IPS DF 6.9 (cell line): ENCODE results near the gene FRMD4A.

Source experiments
- DNase-seq: peaks from one replicate; pipeline ENCODE4 v3.0.0-alpha.2; 2013; ENCODE audit warnings: low read depth, low spot score
- H3K27ac ChIP-seq: one replicate; pipeline ENCODE4 v1.5.1; 2013; ENCODE audit warnings: low read length, control low read depth
- H3K27me3 ChIP-seq: 2 replicates; pipeline ENCODE4 v1.6.1; 2013; ENCODE audit warnings: mild to moderate bottlenecking, low read length; ENCODE audit not compliant: control insufficient read depth, insufficient read depth
- H3K36me3 ChIP-seq: 2 replicates; pipeline ENCODE4 v1.6.1; 2013; ENCODE audit warnings: low read length; ENCODE audit not compliant: control insufficient read depth, insufficient read depth
- H3K4me1 ChIP-seq: 2 replicates; pipeline ENCODE4 v1.6.1; 2013; ENCODE audit warnings: low read length; ENCODE audit not compliant: control insufficient read depth, insufficient read depth
- H3K4me3 ChIP-seq: 2 replicates; pipeline ENCODE4 v1.5.1; 2013; ENCODE audit warnings: mild to moderate bottlenecking, low read length
- H3K9me3 ChIP-seq: 2 replicates; pipeline ENCODE4 v1.6.1; 2013; ENCODE audit warnings: low read length, inconsistent platforms; ENCODE audit not compliant: control insufficient read depth, insufficient read depth
- WGBS: extraction: QIAGEN DNeasy Blood & Tissue Kit; methylation state at CpG from one replicate; pipeline ENCODE4 v1.1.7; 2013; ENCODE audit warnings: mixed read lengths, missing lambda C conversion rate; ENCODE audit not compliant: insufficient read length, insufficient coverage; 5-methylcytosine and 5-hydroxymethylcytosine counted together

The FRMD4A gene

GRCh38 chr10:14294347-14295059, 36.2 kb downstream of the FRMD4A start:
- no peak for DNase-seq
- WGBS: no CpG with 5 or more reads among the region's 14 CpGs
- no peaks in the 10 kb centered on the region; the same call in 1 of the 2 replicates for H3K9me3 ChIP-seq
- no peaks in the 10 kb centered on the region for H3K36me3 ChIP-seq
- H3K4me1 ChIP-seq: no peaks in the 10 kb centered on the region
- H3K4me3 ChIP-seq: no peak overlapping the region
- no peak overlapping the region for H3K27ac ChIP-seq
- H3K27me3 ChIP-seq: no peaks in the 10 kb centered on the region

- H3K4me1 ChIP-seq: no peaks in the 10 kb centered on the region
- no peaks in the 10 kb centered on the region for H3K36me3 ChIP-seq
- no peaks in the 10 kb centered on the region for H3K27me3 ChIP-seq
- no CpG with 5 or more reads among the region's 3 CpGs for WGBS
- H3K4me3 ChIP-seq: no peak overlapping the region
- no peak overlapping the region for H3K27ac ChIP-seq
- DNase-seq: no peak
- H3K9me3 ChIP-seq: no peaks in the 10 kb centered on the region; the same call in 1 of the 2 replicates
These were observed 37.2 kb downstream of the FRMD4A start for GRCh38 chr10:14293526-14293925.

GRCh38 chr10:14291296-14291695, 39.4 kb downstream of the FRMD4A start:
- Histone ChIP-seq H3K9me3 (no peaks in the 10 kb centered on the region; the same call in 1 of the 2 replicates), H3K27ac (no peak overlapping the region), H3K36me3 (no peaks in the 10 kb centered on the region), H3K4me1 (no peaks in the 10 kb centered on the region), H3K4me3 (no peak overlapping the region), H3K27me3 (no peaks in the 10 kb centered on the region)
- WGBS: no CpG with 5 or more reads among the region's 1 CpG
- DNase-seq: no peak

GRCh38 chr10:14285941-14286560, 44.7 kb downstream of the FRMD4A start:
- H3K27me3 ChIP-seq: no peaks in the 10 kb centered on the region
- no peak overlapping the region for H3K27ac ChIP-seq
- no peaks in the 10 kb centered on the region for H3K36me3 ChIP-seq
- DNase-seq: no peak
- no peak overlapping the region for H3K4me3 ChIP-seq
- H3K9me3 ChIP-seq: no peaks in the 10 kb centered on the region
- no peaks in the 10 kb centered on the region for H3K4me1 ChIP-seq
- no CpG with 5 or more reads among the region's 6 CpGs for WGBS

- no CpG with 5 or more reads among the region's 4 CpGs for WGBS
- Histone ChIP-seq H3K4me1 (no peaks in the 10 kb centered on the region), H3K27ac (no peak overlapping the region), H3K36me3 (no peaks in the 10 kb centered on the region), H3K9me3 (no peaks in the 10 kb centered on the region), H3K27me3 (no peaks in the 10 kb centered on the region), H3K4me3 (no peak overlapping the region)
- no peak for DNase-seq
These were observed 48.4 kb downstream of the FRMD4A start for GRCh38 chr10:14282276-14282675.

- no peak overlapping the region for H3K27ac ChIP-seq
- no peaks in the 10 kb centered on the region for H3K9me3 ChIP-seq
- DNase-seq: no peak
- WGBS: no CpG with 5 or more reads among the region's 8 CpGs
- no peaks in the 10 kb centered on the region for H3K4me1 ChIP-seq
- H3K36me3 ChIP-seq: no peaks in the 10 kb centered on the region
- H3K27me3 ChIP-seq: no peaks in the 10 kb centered on the region
- H3K4me3 ChIP-seq: no peak overlapping the region
These were observed 52.2 kb downstream of the FRMD4A start for GRCh38 chr10:14278533-14278932.

GRCh38 chr10:14276210-14276609, 54.5 kb downstream of the FRMD4A start:
- no peak overlapping the region for H3K4me3 ChIP-seq
- H3K27ac ChIP-seq: no peak overlapping the region
- no peaks in the 10 kb centered on the region for H3K4me1 ChIP-seq
- no peaks in the 10 kb centered on the region for H3K27me3 ChIP-seq
- no peaks in the 10 kb centered on the region for H3K9me3 ChIP-seq
- WGBS: no CpG with 5 or more reads among the region's 4 CpGs
- DNase-seq: no peak
- H3K36me3 ChIP-seq: no peaks in the 10 kb centered on the region

GRCh38 chr10:14271621-14272020, 59.1 kb downstream of the FRMD4A start:
- no peaks in the 10 kb centered on the region for H3K4me1 ChIP-seq
- DNase-seq: no peak
- no peaks in the 10 kb centered on the region for H3K36me3 ChIP-seq
- H3K27ac ChIP-seq: no peak overlapping the region
- no CpG with 5 or more reads among the region's 3 CpGs for WGBS
- no peaks in the 10 kb centered on the region for H3K27me3 ChIP-seq
- H3K9me3 ChIP-seq: no peaks in the 10 kb centered on the region
- no peak overlapping the region for H3K4me3 ChIP-seq

- Histone ChIP-seq H3K27me3 (no peaks in the 10 kb centered on the region), H3K36me3 (no peaks in the 10 kb centered on the region), H3K9me3 (no peaks in the 10 kb centered on the region), H3K4me1 (no peaks in the 10 kb centered on the region), H3K27ac (no peak overlapping the region), H3K4me3 (no peak overlapping the region)
- no peak for DNase-seq
- no CpG with 5 or more reads among the region's 3 CpGs for WGBS
These were observed 60.4 kb downstream of the FRMD4A start for GRCh38 chr10:14270370-14270769.

GRCh38 chr10:14265709-14266108, 65.0 kb downstream of the FRMD4A start:
- Histone ChIP-seq H3K9me3 (no peaks in the 10 kb centered on the region), H3K36me3 (no peaks in the 10 kb centered on the region), H3K27me3 (no peaks in the 10 kb centered on the region), H3K27ac (no peak overlapping the region), H3K4me1 (no peaks in the 10 kb centered on the region), H3K4me3 (no peak overlapping the region)
- DNase-seq: no peak
- no CpG with 5 or more reads among the region's 4 CpGs for WGBS
